Measurements from ENCODE around the gene BAZ1A. TPM values are rescaled to one million over a fixed set of nuclear protein-coding genes. Genes with fewer than 3 reads are reported as not detected.

Gene BAZ1A
- total RNA-seq, 1 experiment from 2014 or later, result 24.2 TPM

- H3K4me1 ChIP-seq (ENCODE audit: control insufficient read depth in 1 of 2, insufficient read depth in 2 of 2, low read length in 2 of 2), result no peaks in the 10 kb centered on the region
- no peak for DNase-seq (ENCODE audit: low read depth, low spot score)
- BruUV-seq (replicated peaks), result no TSS peak
- H2AFZ ChIP-seq (ENCODE audit: low read depth, low read length, poor library complexity, severe bottlenecking), result no peak overlapping the region
- no peaks in the 10 kb centered on the region for H3K27me3 ChIP-seq (ENCODE audit: insufficient read depth, low read length)
- H3K9me3 ChIP-seq (ENCODE audit: control insufficient read depth in 1 of 2, insufficient read depth in 1 of 2, low read depth in 1 of 2, low read length in 2 of 2), result no peaks in the 10 kb centered on the region
- no peak for TF ChIP-seq ZBTB33 (IDR thresholded peaks at IDR 0.05; ENCODE audit: extremely low read depth, insufficient replicate concordance, low read length)
- no peak overlapping the region for H3K27ac ChIP-seq (ENCODE audit: low read depth, low read length)
- intact Hi-C loops (cut with micrococcal nuclease), result no loop called here
- no peak overlapping the region for H3K4me3 ChIP-seq (replicated peaks in 1 of 2; ENCODE audit: low read depth in 1 of 2, low read length in 2 of 2)
- ChIA-PET POLR2A (no interaction called here), RAD21 (ENCODE audit: low non-redundant PET in 1 of 2, low total read pairs in 2 of 2, uncharacterized antibody in 2 of 2, unreplicated experiment in 2 of 2) (no interaction called here), CTCF (interaction anchor here (1.7 kb wide), 1 partner anchor 12 kb away, joined by 4 read pairs; no protein-coding TSS in a partner anchor)
- no peaks in the 10 kb centered on the region for H4K20me1 ChIP-seq (ENCODE audit: insufficient read depth)
- no peaks in the 10 kb centered on the region for H3K79me2 ChIP-seq (ENCODE audit: insufficient read depth, low read length)
- no peak for ATAC-seq
- no peaks in the 10 kb centered on the region for H3K9me2 ChIP-seq (ENCODE audit: insufficient read depth)
- H3K4me2 ChIP-seq (ENCODE audit: low read length), result no peak overlapping the region
- H3K36me3 ChIP-seq (ENCODE audit: control insufficient read depth in 1 of 2, insufficient read depth in 2 of 2, low read length in 2 of 2), result peaks cover 4 to 9% of the 10 kb centered on the region in 2 experiments; a peak in 2 of 4 replicates
- H3K9ac ChIP-seq (ENCODE audit: low read length), result no peak overlapping the region
Measured at GRCh38 chr14:34754687-34755086, 120.5 kb downstream of the BAZ1A start.

- H3K4me2 ChIP-seq (ENCODE audit: low read length), result no peak overlapping the region
- H4K20me1 ChIP-seq (ENCODE audit: insufficient read depth), result no peaks in the 10 kb centered on the region
- H3K4me1 ChIP-seq (ENCODE audit: control insufficient read depth in 1 of 2, insufficient read depth in 2 of 2, low read length in 2 of 2), result no peaks in the 10 kb centered on the region
- intact Hi-C loops (cut with micrococcal nuclease), result no loop called here
- no peak overlapping the region for H3K4me3 ChIP-seq (replicated peaks in 1 of 2; ENCODE audit: low read depth in 1 of 2, low read length in 2 of 2)
- no peak overlapping the region for H3K27ac ChIP-seq (ENCODE audit: low read depth, low read length)
- H2AFZ ChIP-seq (ENCODE audit: low read depth, low read length, poor library complexity, severe bottlenecking), result no peak overlapping the region
- H3K9ac ChIP-seq (ENCODE audit: low read length), result no peak overlapping the region
- ChIA-PET POLR2A (no interaction called here), RAD21 (ENCODE audit: low non-redundant PET in 1 of 2, low total read pairs in 2 of 2, uncharacterized antibody in 2 of 2, unreplicated experiment in 2 of 2) (no interaction called here), CTCF (interaction anchor here (1.7 kb wide), 1 partner anchor 28 kb away, joined by 6 read pairs; no protein-coding TSS in a partner anchor)
- peaks cover 2 to 4% of the 10 kb centered on the region in 2 experiments; a peak in 2 of 4 replicates for H3K36me3 ChIP-seq (ENCODE audit: control insufficient read depth in 1 of 2, insufficient read depth in 2 of 2, low read length in 2 of 2)
- no peaks in the 10 kb centered on the region for H3K9me2 ChIP-seq (ENCODE audit: insufficient read depth)
- no peak for DNase-seq (ENCODE audit: low read depth, low spot score)
- no peak for ATAC-seq
- no peaks in the 10 kb centered on the region for H3K9me3 ChIP-seq (ENCODE audit: control insufficient read depth in 1 of 2, insufficient read depth in 1 of 2, low read depth in 1 of 2, low read length in 2 of 2)
- no peaks in the 10 kb centered on the region for H3K27me3 ChIP-seq (ENCODE audit: insufficient read depth, low read length)
- no peak for TF ChIP-seq ZNF274 (IDR thresholded peaks at IDR 0.05; ENCODE audit: low read depth, low read length)
- no peak for TF ChIP-seq FOSL1 (IDR thresholded peaks at IDR 0.05; ENCODE audit: low read depth)
- TF ChIP-seq CTCF (IDR thresholded peaks at IDR 0.05 in 2 of 3, conservative IDR thresholded peaks at IDR 0.05 in 1 of 3; ENCODE audit: borderline replicate concordance in 1 of 3, insufficient read depth in 1 of 3, low read depth in 2 of 3, low read length in 2 of 3), result no peak
- no peak for TF ChIP-seq SP1 (IDR thresholded peaks at IDR 0.05; ENCODE audit: low read depth)
- no peak for TF ChIP-seq POLR2A (IDR thresholded peaks at IDR 0.05; ENCODE audit: borderline replicate concordance, extremely low read depth, insufficient read depth, insufficient read length)
- no peak for TF ChIP-seq SIN3A (IDR thresholded peaks at IDR 0.05; ENCODE audit: low read depth)
- no peak for TF ChIP-seq JUND (IDR thresholded peaks at IDR 0.05)
- TF ChIP-seq YY1 (IDR thresholded peaks at IDR 0.05; ENCODE audit: extremely low read depth, insufficient replicate concordance, low read depth, low read length), result no peak
- no peak for TF ChIP-seq POLR2AphosphoS5 (IDR thresholded peaks at IDR 0.05; ENCODE audit: low read depth, low read length)
- BruUV-seq (replicated peaks), result no TSS peak
- H3K79me2 ChIP-seq (ENCODE audit: insufficient read depth, low read length), result no peaks in the 10 kb centered on the region
Measured at GRCh38 chr14:34750670-34751069, 124.5 kb downstream of the BAZ1A start.

Data from HCT116 (cell line).